ENCODE measurements around the gene KLK11. TPM values are rescaled to one million over a fixed set of nuclear protein-coding genes. Genes with fewer than 3 reads are reported as not detected.

KLK11 gene
- total and polyA plus RNA-seq, 2 donors (not counting 1 experiment from before 2014, with no cell fraction given), result not detected

GRCh38 chr19:51002089-51002532 is 24.3 kb downstream of the KLK11 start:
- intact Hi-C loops (cut with micrococcal nuclease), result no loop called here
- Histone ChIP-seq H4K20me1 (ENCODE audit: control insufficient read depth, insufficient read depth, low read length, poor library complexity, severe bottlenecking) (no peaks in the 10 kb centered on the region), H3K9ac (ENCODE audit: low read length) (no peak overlapping the region), H3K27ac (ENCODE audit: low read length in 2 of 2) (no peak overlapping the region), H3K79me2 (ENCODE audit: control insufficient read depth, insufficient read depth, low read length) (no peaks in the 10 kb centered on the region), H3K4me1 (ENCODE audit: control insufficient read depth in 2 of 2, insufficient read depth in 2 of 2, low read length in 2 of 2) (no peaks in the 10 kb centered on the region), H3K4me3 (ENCODE audit: control extremely low read depth in 1 of 5, extremely low read depth in 1 of 5, insufficient read depth in 1 of 5, low read depth in 2 of 5, low read length in 4 of 5) (no peak overlapping the region), H2AFZ (ENCODE audit: insufficient read depth, low read depth, low read length, poor library complexity, severe bottlenecking) (no peak overlapping the region), H3K9me3 (ENCODE audit: control extremely low read depth in 1 of 3, control insufficient read depth in 2 of 3, insufficient read depth in 1 of 3, low read length in 2 of 3) (peaks cover 0 to 33% (median 0%) of the 10 kb centered on the region in 3 donors), H3K27me3 (replicated peaks in 1 of 4; ENCODE audit: control extremely low read depth in 1 of 4, control insufficient read depth in 3 of 4, insufficient read depth in 4 of 4, low read length in 3 of 4) (peaks cover 0 to 28% (median 2%) of the 10 kb centered on the region in 4 experiments), H3K4me2 (replicated peaks; ENCODE audit: low read depth, low read length, poor library complexity, severe bottlenecking) (no peak overlapping the region), H3K36me3 (replicated peaks in 1 of 2; ENCODE audit: control extremely low read depth in 1 of 2, control insufficient read depth in 1 of 2, extremely low read depth in 1 of 2, insufficient read depth in 2 of 2, low read length in 1 of 2) (no peaks in the 10 kb centered on the region)
- Mint-ChIP-seq H3K27ac (no peak overlapping the region), H3K9me3 (ENCODE audit: insufficient read depth) (no peaks in the 10 kb centered on the region), H3K4me3 (no peak overlapping the region), H3K4me1 (no peaks in the 10 kb centered on the region), H3K27me3 (peaks cover 35% of the 10 kb centered on the region)
- WGBS (ENCODE audit: insufficient coverage), result 65% methylated on average over 10 of the region's 12 CpGs
- ATAC-seq (ENCODE audit: low read depth), result no peak
- DNase-seq, result no peak
- ChIA-PET CTCF (no interaction called here), POLR2A (no interaction called here)
- TF ChIP-seq CTCF (IDR thresholded peaks at IDR 0.05), result no peak
- no peak for TF ChIP-seq EZH2 (IDR thresholded peaks at IDR 0.05; ENCODE audit: borderline replicate concordance, insufficient read depth, low read depth, low read length, poor library complexity, severe bottlenecking)

- 46% methylated on average over 3 of the region's 7 CpGs for WGBS (ENCODE audit: insufficient coverage)
- H3K9ac ChIP-seq (ENCODE audit: low read length), result no peak within 1 kb of the TSS
Observed at GRCh38 chr19:51001515-51001914, 24.9 kb downstream of the KLK11 start, which contains the start of gene KLK8. Gene KLK8, minus strand, starts transcription at chr19:51001604. Its CDS starts 437 bp downstream, at chr19:51001167.

More at GRCh38 chr19:51001515-51001914, 24.9 kb downstream of the KLK11 start, which contains the start of gene KLK8:
- ChIA-PET CTCF (no interaction called here), POLR2A (no interaction called here)
- no peaks in the 10 kb centered on the region for H3K9me3 Mint-ChIP-seq (ENCODE audit: insufficient read depth)
- H3K27ac Mint-ChIP-seq, result no peak within 1 kb of the TSS
- H3K27me3 ChIP-seq (replicated peaks in 1 of 4; ENCODE audit: control extremely low read depth in 1 of 4, control insufficient read depth in 3 of 4, insufficient read depth in 4 of 4, low read length in 3 of 4), result peaks cover 0 to 28% (median 2%) of the 10 kb centered on the region in 4 experiments
- TF ChIP-seq EZH2 (IDR thresholded peaks at IDR 0.05; ENCODE audit: borderline replicate concordance, insufficient read depth, low read depth, low read length, poor library complexity, severe bottlenecking), result no peak
- no peak for TF ChIP-seq CTCF (IDR thresholded peaks at IDR 0.05)
- H3K27ac ChIP-seq (ENCODE audit: low read length in 2 of 2), result no peak within 1 kb of the TSS
- no peaks in the 10 kb centered on the region for H3K4me1 Mint-ChIP-seq
- peaks cover 0 to 32% (median 0%) of the 10 kb centered on the region in 3 donors for H3K9me3 ChIP-seq (ENCODE audit: control extremely low read depth in 1 of 3, control insufficient read depth in 2 of 3, insufficient read depth in 1 of 3, low read length in 2 of 3)
- no peaks in the 10 kb centered on the region for H3K4me1 ChIP-seq (ENCODE audit: control insufficient read depth in 2 of 2, insufficient read depth in 2 of 2, low read length in 2 of 2)
- DNase-seq (no peak), ATAC-seq (ENCODE audit: low read depth) (no peak)
- intact Hi-C loops (cut with micrococcal nuclease), result no loop called here
- peaks cover 33% of the 10 kb centered on the region for H3K27me3 Mint-ChIP-seq
- no peak within 1 kb of the TSS for H3K4me3 Mint-ChIP-seq
- no peaks in the 10 kb centered on the region for H3K36me3 ChIP-seq (replicated peaks in 1 of 2; ENCODE audit: control extremely low read depth in 1 of 2, control insufficient read depth in 1 of 2, extremely low read depth in 1 of 2, insufficient read depth in 2 of 2, low read length in 1 of 2)
- H3K4me3 ChIP-seq (ENCODE audit: control extremely low read depth in 1 of 5, extremely low read depth in 1 of 5, insufficient read depth in 1 of 5, low read depth in 2 of 5, low read length in 4 of 5), result no peak within 1 kb of the TSS
- no peaks in the 10 kb centered on the region for H4K20me1 ChIP-seq (ENCODE audit: control insufficient read depth, insufficient read depth, low read length, poor library complexity, severe bottlenecking)
- H3K4me2 ChIP-seq (replicated peaks; ENCODE audit: low read depth, low read length, poor library complexity, severe bottlenecking), result no peak within 1 kb of the TSS
- no peaks in the 10 kb centered on the region for H3K79me2 ChIP-seq (ENCODE audit: control insufficient read depth, insufficient read depth, low read length)
- H2AFZ ChIP-seq (ENCODE audit: insufficient read depth, low read depth, low read length, poor library complexity, severe bottlenecking), result no peak within 1 kb of the TSS

All from B cell (primary cell).